ENCODE data around the gene GPR62.

- TF ChIP-seq CTCF (conservative IDR thresholded peaks at IDR 0.05) = no peak
- TF ChIP-seq EZH2 (IDR thresholded peaks at IDR 0.05; ENCODE audit: low read depth) = no peak
Observed at GRCh38 chr3:51974963-51975851, 20.0 kb downstream of the GPR62 start, which contains the start of gene ABHD14A.
